Measurements from ENCODE around the gene CACNA2D3. TPM values are rescaled to one million over a fixed set of nuclear protein-coding genes. Genes with fewer than 3 reads are reported as not detected.

Gene CACNA2D3
- total RNA-seq, 1 experiment from 2014 or later, result 0.91 TPM

DNA sequence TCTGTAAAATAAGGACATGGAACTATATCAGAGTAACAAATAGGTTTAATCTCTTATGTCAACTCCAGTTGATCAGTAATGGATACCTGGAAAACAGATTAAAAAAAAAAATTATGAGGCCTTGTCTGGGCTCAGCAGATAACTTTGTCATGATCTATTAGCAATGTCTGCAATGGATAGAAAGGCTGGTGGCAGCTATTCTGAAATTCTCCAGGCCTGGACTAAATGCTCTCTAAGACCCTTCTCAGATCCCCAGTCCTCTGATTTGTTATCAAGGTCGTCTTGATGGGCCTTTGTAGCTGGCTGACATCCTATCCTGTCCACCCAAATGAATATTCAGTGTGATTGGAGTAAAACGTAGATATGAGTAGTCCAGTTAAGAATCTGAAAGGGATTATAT is 791.8 kb downstream of the CACNA2D3 start:
- no peak for DNase-seq (ENCODE audit: low read depth)

DNA sequence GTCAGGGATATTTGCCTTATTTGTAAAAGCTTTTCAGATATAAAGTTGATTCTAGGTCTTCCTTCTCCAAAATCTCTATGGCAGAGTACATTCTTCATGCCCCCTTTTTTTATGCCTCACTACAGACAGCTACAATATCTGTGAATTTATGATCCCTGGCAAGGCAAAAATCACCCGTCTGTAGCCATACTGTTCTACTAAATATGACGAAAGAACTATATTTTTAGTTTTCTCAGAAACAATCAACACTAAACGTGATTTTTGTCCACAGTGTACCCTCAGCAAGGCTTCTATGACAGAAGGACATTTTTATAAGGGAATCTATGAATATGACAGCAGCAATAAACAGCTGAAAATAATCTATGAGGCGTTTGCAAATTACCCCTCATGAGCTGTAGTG is 792.8 kb downstream of the CACNA2D3 start:
- DNase-seq (ENCODE audit: low read depth), result no peak

DNA sequence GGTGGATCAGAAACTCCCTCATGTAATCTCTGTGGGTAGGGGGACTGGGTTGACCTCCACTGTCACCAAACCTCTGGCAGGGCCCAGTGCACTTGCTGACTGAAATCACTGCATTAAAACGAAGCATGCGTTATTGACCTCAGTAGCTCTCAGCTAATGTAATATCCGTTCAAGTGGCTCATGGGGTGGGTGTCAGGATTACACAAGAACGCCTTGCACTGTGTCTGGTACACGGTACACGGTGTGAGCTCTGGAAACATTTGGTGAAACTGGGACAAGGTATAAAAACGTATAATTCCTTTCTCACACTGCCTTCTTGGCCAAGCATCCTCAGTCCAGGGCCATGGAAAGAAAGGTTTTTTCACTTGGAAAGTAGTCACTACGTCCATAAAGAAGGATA is 793.6 kb downstream of the CACNA2D3 start:
- DNase-seq (ENCODE audit: low read depth), result no peak

DNA sequence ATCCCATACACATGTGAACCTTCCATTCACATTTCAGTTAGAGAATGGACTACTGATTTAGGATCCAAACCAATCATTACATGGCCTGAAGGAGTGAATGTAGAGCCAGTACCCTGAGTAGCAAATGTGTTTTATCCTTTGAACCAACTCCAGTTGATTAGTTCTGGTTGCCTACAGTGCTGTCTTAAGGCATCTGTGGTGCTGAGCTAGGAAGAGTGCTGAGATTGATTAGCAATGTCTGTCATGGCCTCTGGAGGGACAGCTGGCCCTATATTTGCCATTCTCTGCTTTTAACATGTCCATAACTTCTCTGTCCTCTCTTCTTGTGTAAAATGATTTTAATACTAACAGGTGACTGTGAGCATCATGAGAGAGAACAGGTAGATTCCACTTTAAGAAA is 794.4 kb downstream of the CACNA2D3 start:
- DNase-seq (ENCODE audit: low read depth), result peak; percentile 22

DNA sequence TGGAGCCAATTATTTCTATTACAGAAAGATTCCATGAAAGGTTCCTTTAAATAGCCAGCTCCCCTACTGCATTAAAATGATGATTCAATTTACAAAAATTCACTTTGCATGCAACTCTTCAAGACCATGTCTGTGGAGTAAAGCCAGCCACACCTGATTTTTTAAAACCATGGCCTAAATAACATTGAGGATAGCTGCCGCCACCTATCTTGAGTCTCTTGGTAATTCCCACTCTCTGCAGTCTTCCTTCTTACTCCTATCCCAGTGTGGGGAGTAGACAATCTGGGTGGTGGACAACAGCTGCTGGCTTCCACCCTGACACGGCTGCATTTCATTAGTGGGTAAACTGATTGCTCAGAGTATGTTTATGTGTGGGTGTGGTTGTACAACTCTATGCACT is 794.8 kb downstream of the CACNA2D3 start:
- DNase-seq (ENCODE audit: low read depth), result peak; percentile 62

DNA sequence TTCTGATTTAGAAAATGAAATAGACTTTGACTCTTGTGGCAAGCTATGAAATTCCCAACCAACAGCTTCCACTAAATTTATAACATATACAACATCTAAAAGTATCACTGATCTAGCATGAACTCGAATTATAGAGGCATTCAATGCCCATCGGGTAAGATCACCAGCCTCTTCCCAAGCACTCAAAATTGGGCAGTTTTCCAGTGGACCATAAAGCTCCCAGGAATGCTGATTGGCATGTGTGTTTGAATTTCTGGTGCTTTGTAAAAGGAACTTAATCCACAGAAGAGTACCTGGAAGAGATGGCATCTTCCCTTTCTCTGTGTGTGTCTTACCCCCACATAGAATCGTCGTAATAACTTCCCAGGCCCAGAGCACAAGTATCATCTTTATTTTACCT is 795.5 kb downstream of the CACNA2D3 start:
- DNase-seq (ENCODE audit: low read depth), result peak; percentile 68

DNA sequence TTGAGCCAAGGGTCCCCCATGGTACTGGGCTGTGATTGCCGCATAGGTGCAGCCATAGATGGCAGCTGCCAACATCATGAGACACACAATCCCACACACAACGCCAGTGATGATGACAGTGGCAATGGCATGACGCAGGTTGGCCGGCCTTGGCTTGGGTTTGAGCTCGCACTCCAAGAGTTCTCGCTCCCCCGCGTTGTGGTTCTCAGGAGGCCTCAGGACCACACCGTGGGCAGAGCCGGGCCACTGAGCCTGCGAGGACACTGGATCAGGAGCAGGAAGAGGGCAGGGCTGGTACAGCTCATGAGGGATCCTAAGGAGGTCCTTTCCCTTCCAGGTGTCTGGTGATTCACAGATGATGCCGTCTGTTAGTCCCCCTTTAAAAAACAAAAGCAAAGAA is 796.2 kb downstream of the CACNA2D3 start:
- no peak for DNase-seq (ENCODE audit: low read depth)

DNA sequence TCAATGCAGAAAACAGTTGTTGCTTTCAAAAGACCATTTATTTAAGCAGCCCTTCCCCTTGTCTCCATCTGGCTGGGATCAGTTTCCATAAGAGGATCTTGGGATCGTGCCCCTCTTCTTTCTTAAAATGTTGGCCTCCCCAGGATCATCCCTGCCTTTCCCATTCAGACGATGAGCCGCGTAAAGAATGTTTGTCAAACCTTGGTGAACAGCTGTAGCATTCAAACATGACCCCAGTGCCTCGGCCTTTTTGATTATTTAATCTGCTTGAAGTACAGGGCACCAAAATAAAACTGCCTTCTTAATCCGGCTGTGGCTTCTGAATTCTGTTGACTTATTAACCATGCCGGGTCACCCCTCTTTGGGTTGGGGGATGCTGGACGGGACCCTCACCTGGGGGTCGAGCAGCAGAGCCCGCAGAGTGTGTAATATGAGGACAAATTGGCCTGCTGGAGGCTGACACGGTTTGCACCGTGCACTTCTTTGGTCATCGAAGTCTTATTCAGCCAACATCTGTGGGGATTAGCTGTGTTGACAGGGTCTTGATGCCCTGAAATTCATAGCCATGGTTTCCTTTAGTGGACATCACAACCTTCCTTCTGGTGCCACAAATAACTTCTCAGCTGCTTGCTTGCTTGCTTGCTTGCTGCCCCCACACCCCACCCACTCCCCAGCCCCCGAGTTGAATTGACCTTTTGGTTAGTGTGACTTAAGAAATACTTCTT is 805.9 kb downstream of the CACNA2D3 start, which contains the start of gene LRTM1:
Gene LRTM1 (minus strand): TSS at position 14 of the 725 bp plus-strand sequence. CDS start 148 bp downstream, outside the sequence.
- DNase-seq (ENCODE audit: low read depth), result no peak

DNA sequence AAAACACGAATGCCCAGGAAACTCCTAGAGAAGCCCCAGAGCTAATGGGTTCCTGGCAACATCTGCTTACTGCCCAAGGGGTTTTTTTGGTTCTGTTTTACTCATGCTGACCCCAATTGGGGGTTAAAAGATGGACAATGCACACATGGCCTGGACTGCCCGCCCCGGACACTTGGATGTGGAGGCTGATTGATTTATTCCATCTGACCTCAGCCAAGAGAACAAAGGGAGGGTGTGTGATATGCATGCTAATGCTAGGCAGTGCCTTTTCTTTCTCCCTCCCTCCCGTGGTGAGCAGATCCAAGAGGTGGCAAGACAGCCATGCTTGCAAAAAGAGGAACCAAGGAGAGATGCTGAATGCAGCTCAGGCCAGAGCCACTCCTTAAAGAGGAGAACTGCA is 808.8 kb downstream of the CACNA2D3 start:
- peak; percentile 17 for DNase-seq (ENCODE audit: low read depth)

DNA sequence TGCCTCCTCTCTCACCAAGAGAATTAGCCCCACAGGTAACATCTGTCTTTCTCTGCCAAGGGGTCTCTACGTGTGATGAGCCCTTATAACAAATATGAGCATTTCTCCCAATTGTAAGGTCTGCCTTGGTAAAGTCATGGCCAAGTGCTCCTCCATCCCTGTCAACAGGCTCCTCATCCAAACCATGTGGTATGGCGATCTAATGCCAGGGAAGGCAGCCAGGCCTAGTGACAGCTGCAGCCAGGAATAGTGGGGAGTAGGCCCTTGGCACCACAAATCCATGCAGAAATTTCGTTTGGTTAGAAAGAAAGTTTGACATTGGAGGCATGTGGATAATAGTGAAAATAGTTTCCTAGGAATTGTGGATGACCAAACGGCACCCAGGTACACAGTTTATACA is 810.3 kb downstream of the CACNA2D3 start:
- no peak for DNase-seq (ENCODE audit: low read depth)

DNA sequence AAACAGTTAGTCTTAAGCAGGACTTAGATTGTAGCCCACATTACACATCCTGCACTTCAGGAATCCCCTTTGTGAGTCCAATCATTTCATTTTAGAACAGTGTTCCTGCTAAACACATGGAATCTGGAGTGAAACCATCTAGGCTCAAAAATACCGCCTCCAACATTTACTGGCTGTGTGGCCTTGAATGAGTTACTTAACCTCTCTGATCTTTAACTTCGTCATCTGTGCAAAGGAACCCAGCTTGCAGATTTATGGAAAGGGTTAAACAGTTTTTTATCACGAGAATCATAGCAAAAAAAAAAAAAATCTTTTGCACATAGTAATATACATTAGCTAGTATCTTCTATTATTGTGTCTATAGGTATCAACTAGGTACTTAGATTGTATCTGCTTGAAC is 813.5 kb downstream of the CACNA2D3 start:
- DNase-seq (ENCODE audit: low read depth), result no peak

DNA sequence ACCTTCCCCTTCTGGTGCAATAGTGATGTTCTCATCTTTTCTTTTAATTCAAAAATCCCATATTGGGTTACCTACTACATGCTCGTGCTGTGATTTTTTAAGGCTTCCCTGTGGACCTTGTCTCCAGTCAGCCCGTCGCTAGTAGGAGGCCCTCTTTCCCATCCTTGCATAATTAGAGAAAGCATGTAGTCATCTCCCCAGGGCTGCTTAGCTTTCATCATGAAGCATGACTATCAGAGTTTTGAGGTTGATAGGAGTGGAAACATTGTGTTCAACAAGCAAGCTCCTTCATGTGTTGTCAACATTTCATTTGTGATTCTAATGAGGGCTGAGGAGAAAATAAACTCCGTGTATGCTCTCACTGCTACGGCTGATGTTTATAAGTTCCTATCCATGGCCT is 814.2 kb downstream of the CACNA2D3 start:
- DNase-seq (ENCODE audit: low read depth), result no peak

DNA sequence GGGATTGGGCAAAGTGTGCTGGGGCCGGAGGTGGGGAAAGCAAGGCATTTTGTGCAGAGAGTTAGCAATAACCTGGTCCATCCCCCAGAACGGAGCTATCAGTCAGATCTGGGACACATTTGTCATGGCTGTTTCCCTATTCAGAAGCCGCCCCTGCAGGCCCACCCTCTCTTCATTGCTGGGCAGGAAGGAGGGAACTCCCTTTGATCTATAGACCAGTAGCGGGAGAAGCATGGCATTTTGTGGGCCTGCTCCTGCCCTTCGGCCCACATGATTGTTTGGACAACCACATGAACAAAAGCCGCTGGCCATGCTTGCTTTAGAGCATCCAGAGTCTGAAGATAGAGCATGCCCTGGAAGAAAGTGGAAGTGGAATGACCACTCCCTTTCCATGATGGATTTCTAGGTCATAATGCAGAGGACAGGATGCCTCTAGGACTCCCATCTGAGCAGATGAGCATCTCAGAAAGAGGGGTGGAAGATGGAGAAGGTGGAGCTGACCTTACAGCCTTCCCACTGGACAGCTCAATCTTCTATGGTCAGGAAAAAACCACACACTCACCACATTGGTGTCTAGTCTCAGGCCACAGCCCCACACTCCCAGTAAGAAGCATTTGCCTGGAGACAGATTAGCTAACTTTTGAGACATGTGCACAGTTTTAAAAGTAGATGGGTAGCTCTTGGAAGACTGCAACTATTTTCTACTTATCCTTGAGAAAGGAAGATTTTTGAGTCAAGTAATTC is 817.4 kb downstream of the CACNA2D3 start:
- DNase-seq (ENCODE audit: low read depth), result peak; percentile 73

DNA sequence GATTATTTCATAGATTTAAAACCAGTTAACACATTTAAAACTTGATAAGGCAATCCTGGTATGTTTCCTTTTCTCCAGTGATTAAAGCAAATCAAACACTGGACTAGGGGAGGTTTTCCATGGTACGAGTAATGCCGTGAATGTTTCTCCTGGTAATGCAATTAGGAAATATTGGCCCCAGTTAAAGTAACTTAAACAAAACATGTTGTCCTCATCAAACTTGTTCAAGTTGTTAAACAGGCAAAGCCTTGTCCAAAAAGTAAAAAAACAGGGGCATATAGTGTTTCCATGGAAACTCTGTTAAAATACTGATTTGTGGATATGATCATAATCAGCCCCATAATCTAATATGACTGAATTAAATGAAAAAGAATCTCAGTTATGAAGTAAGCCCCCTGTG is 818.6 kb downstream of the CACNA2D3 start:
- DNase-seq (ENCODE audit: low read depth), result no peak

DNA sequence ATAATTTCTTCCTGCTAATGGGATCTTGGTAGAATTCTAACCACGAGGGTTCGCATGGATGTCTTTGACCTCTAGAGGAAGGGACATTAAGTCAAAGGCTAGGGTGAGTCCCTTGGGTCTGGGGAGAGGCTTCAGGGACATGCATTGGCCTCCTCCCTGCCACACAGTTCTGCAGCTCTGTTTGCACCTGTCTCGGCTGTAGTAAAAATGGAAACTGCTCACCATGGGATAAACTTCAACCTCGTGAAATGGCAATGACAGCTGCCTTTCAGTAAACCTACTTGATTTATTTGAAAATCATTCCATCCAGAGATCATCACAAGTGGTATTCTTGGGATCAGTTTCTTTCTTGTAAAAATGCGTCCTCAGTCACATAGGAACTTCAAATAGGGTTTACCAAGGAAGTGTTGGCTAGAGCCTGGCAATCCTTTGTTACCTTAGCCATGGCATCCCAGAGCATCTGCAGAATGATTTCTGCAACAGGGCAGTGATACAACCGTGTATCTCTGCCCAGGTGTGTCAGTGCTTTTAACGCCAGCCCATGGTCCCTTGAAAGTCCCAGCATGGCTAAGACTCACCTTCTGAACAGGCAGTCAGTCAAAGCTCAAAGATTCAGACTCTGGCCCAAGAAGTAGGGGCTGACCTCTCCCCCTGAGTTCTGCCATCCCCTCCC is 819.5 kb downstream of the CACNA2D3 start:
- no peak for DNase-seq (ENCODE audit: low read depth)

DNA sequence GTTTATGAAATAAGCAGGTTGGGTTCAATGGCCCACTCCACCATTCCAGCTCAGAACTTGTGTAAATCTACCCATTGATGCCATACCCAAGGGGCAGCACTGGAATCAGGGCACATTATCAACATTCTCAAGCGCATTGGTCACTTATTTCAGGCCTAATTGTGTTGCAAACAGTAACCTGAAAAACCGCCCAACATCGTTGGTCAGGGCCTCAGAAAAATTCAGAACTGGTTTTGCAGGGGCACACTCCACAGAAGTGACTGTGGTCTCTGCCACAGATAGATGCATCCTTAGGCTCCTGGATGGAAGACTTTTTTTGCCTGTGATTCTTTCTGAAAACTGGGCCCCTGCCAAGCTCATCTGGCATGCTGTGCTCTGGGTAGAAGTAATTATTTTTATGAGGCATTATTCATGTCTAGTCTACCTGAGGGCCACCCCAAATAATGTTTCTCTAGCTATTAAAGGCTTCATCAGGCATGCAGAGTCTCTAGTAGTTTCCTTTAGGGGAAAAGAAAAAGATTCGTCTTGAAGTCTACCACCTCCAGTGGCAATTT is 827.2 kb downstream of the CACNA2D3 start:
- DNase-seq (ENCODE audit: low read depth), result peak; percentile 76

DNA sequence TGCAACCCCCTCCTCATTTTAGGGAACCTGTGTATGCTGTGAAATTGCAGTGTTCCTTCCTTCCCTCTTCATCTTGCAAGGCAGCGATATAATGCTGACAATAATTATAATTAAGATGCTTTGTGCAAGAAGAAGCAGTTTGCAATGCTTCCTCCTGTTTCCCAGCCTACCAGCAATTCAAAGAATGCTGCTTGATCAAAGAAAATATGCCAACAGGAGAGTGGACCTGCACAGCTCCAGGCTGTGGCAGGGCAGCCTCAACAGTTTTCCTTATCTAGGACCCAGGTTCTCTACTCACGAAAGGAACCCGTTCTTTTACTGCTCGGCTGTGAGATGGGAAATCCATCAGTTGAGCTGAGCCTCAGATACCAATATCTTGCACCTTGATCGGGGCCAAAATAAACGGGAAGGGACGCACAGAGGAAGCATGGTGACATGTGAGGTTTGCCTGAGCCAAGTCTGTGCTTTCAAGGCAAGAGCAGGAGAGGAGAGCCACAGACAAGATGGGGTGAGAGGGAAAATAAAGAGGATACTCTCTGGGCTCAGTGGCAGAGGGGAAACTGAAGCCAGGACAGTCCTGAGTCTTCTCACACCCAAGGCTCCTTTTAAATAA is 828.1 kb downstream of the CACNA2D3 start:
- no peak for DNase-seq (ENCODE audit: low read depth)

DNA sequence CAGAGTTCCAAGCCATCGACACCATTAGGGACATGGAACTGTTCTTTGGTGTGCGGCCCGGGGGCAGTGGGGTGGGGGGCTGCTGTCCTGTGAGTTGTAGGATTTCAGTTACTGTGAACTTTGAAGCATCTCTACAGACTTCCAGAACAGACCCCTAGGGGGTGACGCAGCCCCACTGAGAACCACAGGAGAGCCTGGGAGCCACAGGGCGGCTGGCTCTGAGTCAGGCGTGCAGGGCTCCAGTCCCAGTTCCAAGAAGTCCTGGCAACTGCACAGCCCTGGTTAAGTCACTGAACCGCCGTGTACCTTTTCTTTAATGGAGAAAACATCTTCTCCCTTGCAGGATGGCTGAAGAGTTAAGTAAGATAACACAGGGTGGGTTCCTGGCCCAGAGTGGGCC is 829.1 kb downstream of the CACNA2D3 start:
- peak; percentile 90 for DNase-seq (ENCODE audit: low read depth)

DNA sequence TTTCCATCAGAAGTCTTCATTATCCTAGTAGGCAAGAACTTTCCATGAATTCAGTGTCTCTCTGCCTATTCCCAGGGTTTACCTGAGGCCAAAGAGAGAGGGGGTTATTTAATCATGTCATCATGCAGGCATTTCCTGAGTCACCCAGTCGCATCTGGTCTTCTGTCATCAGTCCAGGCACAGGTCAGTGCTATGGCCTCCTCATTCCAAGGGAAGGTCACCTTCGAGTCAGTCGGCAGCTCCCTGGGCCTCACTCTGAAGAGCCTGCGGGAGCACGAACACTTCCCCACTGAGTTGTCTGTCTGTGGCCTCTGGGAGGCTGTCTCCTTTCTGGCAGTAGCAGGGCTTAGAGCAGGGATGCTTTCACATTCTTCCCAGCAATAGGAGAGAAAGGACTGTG is 831.7 kb downstream of the CACNA2D3 start:
- peak; percentile 97 for DNase-seq (ENCODE audit: low read depth)

DNA sequence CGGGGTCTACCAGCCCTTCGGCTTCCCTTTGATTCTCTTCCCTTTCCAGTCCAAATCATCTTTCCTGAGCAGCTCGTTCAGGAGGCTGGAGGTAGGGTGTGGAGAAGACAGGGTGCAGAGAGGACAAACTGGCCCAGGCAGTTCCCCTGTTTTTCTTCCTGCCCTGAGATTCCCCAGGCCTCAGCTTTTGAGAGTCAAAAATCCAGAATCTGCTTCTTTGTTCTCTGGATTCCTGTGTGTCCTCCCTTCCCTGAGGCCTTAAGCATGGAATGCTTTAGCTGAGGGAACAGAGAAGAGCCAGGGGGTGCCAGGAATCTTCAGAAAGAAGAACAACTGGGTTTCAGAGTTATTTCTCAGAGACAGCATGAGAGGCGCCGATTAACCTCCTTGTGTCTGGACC is 832.2 kb downstream of the CACNA2D3 start:
- DNase-seq (ENCODE audit: low read depth), result peak; percentile 57

DNA sequence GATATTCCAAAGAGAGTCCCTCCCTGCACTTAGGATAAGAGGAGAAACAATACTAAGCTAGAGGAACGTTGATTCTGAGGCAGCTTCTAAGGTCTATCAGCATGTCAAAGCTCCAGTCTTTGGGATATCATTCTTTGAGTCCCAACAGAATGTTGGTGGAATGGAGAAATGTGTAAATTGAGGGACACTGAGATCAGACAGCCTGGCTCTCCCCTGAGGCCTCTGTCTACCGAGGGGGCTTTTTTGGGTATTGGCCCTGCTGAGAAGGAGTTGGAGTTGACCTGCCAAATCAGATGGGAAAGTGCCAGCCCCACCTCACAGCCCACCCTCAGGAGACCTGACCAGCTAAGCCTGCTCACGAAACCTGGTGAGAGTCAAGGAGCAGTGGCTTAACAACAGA is 833.1 kb downstream of the CACNA2D3 start:
- DNase-seq (ENCODE audit: low read depth), result no peak

DNA sequence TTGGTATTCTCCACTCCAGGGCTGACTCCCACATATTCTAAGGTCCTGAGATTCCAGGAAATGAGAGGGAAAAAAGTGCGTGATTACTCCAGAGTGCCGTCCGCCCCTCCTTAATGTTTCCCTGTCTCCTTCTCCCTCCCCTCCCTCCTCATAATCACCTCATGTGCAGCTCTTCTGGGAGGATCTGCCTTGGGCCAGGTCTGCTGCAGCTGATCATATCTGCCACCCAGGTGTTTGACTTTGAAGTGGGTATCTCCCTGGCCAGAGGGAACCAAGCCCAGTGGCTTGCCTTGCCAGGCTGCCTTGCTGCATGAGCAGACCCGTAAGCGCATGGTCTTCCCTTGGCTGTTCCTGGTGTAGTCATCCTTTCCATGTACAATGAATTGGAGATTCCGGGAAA is 833.6 kb downstream of the CACNA2D3 start:
- DNase-seq (ENCODE audit: low read depth), result no peak
